ENCODE measurements around the gene FNDC3B.

- TF ChIP-seq POLR2AphosphoS5 (IDR thresholded peaks at IDR 0.05): no peak
- no peak for TF ChIP-seq CTCF (IDR thresholded peaks at IDR 0.05)
- TF ChIP-seq POLR2A (IDR thresholded peaks at IDR 0.05): no peak
- no peak for TF ChIP-seq EP300 (IDR thresholded peaks at IDR 0.05)
Observed at GRCh38 chr3:172135185-172135584, 95.8 kb downstream of the FNDC3B start.
